ENCODE data around the gene GRB10.

Gene GRB10

GRCh38 chr7:50731703-50732582 lies 50.8 kb downstream of the GRB10 start:
- H3K4me3 ChIP-seq (ENCODE audit: low read length) = no peak overlapping the region
- no peak overlapping the region for H3K9ac ChIP-seq (ENCODE audit: low read length)
- H3K9me3 ChIP-seq (ENCODE audit: control insufficient read depth, low read length) = no peaks in the 10 kb centered on the region
- H3K4me1 ChIP-seq (ENCODE audit: control insufficient read depth, insufficient read depth, low read length) = peaks cover 13% of the 10 kb centered on the region
- H3K36me3 ChIP-seq (ENCODE audit: control insufficient read depth, insufficient read depth, low read length) = no peaks in the 10 kb centered on the region
- no peaks in the 10 kb centered on the region for H3K27me3 ChIP-seq (ENCODE audit: control insufficient read depth, insufficient read depth, low read length)

GRCh38 chr7:50730446-50731400 lies 52.0 kb downstream of the GRB10 start:
- Histone ChIP-seq H3K9ac (ENCODE audit: low read length) (no peak overlapping the region), H3K4me1 (ENCODE audit: control insufficient read depth, insufficient read depth, low read length) (peaks cover 15% of the 10 kb centered on the region), H3K27me3 (ENCODE audit: control insufficient read depth, insufficient read depth, low read length) (no peaks in the 10 kb centered on the region), H3K9me3 (ENCODE audit: control insufficient read depth, low read length) (no peaks in the 10 kb centered on the region), H3K36me3 (ENCODE audit: control insufficient read depth, insufficient read depth, low read length) (no peaks in the 10 kb centered on the region), H3K4me3 (ENCODE audit: low read length) (no peak overlapping the region)

GRCh38 chr7:50729962-50730361 lies 52.7 kb downstream of the GRB10 start:
- Histone ChIP-seq H3K4me3 (ENCODE audit: low read length) (no peak overlapping the region), H3K9me3 (ENCODE audit: control insufficient read depth, low read length) (no peaks in the 10 kb centered on the region), H3K27me3 (ENCODE audit: control insufficient read depth, insufficient read depth, low read length) (no peaks in the 10 kb centered on the region), H3K9ac (ENCODE audit: low read length) (no peak overlapping the region), H3K4me1 (ENCODE audit: control insufficient read depth, insufficient read depth, low read length) (peaks cover 15% of the 10 kb centered on the region), H3K36me3 (ENCODE audit: control insufficient read depth, insufficient read depth, low read length) (no peaks in the 10 kb centered on the region)

GRCh38 chr7:50728184-50728583 lies 54.5 kb downstream of the GRB10 start:
- H3K36me3 ChIP-seq (ENCODE audit: control insufficient read depth, insufficient read depth, low read length) = no peaks in the 10 kb centered on the region
- H3K27me3 ChIP-seq (ENCODE audit: control insufficient read depth, insufficient read depth, low read length) = no peaks in the 10 kb centered on the region
- H3K4me3 ChIP-seq (ENCODE audit: low read length) = no peak overlapping the region
- no peak overlapping the region for H3K9ac ChIP-seq (ENCODE audit: low read length)
- H3K4me1 ChIP-seq (ENCODE audit: control insufficient read depth, insufficient read depth, low read length) = peaks cover 7% of the 10 kb centered on the region
- no peaks in the 10 kb centered on the region for H3K9me3 ChIP-seq (ENCODE audit: control insufficient read depth, low read length)

GRCh38 chr7:50727711-50728110 lies 55.0 kb downstream of the GRB10 start:
- H3K9me3 ChIP-seq (ENCODE audit: control insufficient read depth, low read length) = no peaks in the 10 kb centered on the region
- H3K4me1 ChIP-seq (ENCODE audit: control insufficient read depth, insufficient read depth, low read length) = peaks cover 5% of the 10 kb centered on the region
- H3K27me3 ChIP-seq (ENCODE audit: control insufficient read depth, insufficient read depth, low read length) = no peaks in the 10 kb centered on the region
- no peak overlapping the region for H3K9ac ChIP-seq (ENCODE audit: low read length)
- no peaks in the 10 kb centered on the region for H3K36me3 ChIP-seq (ENCODE audit: control insufficient read depth, insufficient read depth, low read length)
- H3K4me3 ChIP-seq (ENCODE audit: low read length) = no peak overlapping the region

GRCh38 chr7:50727072-50727471 lies 55.6 kb downstream of the GRB10 start:
- Histone ChIP-seq H3K27me3 (ENCODE audit: control insufficient read depth, insufficient read depth, low read length) (no peaks in the 10 kb centered on the region), H3K36me3 (ENCODE audit: control insufficient read depth, insufficient read depth, low read length) (no peaks in the 10 kb centered on the region), H3K9ac (ENCODE audit: low read length) (no peak overlapping the region), H3K9me3 (ENCODE audit: control insufficient read depth, low read length) (no peaks in the 10 kb centered on the region), H3K4me1 (ENCODE audit: control insufficient read depth, insufficient read depth, low read length) (peaks cover 8% of the 10 kb centered on the region), H3K4me3 (ENCODE audit: low read length) (no peak overlapping the region)

GRCh38 chr7:50725774-50726173 lies 56.9 kb downstream of the GRB10 start:
- Histone ChIP-seq H3K4me1 (ENCODE audit: control insufficient read depth, insufficient read depth, low read length) (peaks cover 16% of the 10 kb centered on the region), H3K4me3 (ENCODE audit: low read length) (no peak overlapping the region)

GRCh38 chr7:50724526-50725520 lies 57.9 kb downstream of the GRB10 start:
- Histone ChIP-seq H3K4me1 (ENCODE audit: control insufficient read depth, insufficient read depth, low read length) (peaks cover 22% of the 10 kb centered on the region), H3K36me3 (ENCODE audit: control insufficient read depth, insufficient read depth, low read length) (no peaks in the 10 kb centered on the region), H3K9me3 (ENCODE audit: control insufficient read depth, low read length) (no peaks in the 10 kb centered on the region), H3K4me3 (ENCODE audit: low read length) (no peak overlapping the region), H3K9ac (ENCODE audit: low read length) (no peak overlapping the region), H3K27me3 (ENCODE audit: control insufficient read depth, insufficient read depth, low read length) (no peaks in the 10 kb centered on the region)

More at GRCh38 chr7:50725774-50726173, 56.9 kb downstream of the GRB10 start:
- Histone ChIP-seq H3K9me3 (ENCODE audit: control insufficient read depth, low read length) (no peaks in the 10 kb centered on the region), H3K9ac (ENCODE audit: low read length) (no peak overlapping the region), H3K36me3 (ENCODE audit: control insufficient read depth, insufficient read depth, low read length) (no peaks in the 10 kb centered on the region), H3K27me3 (ENCODE audit: control insufficient read depth, insufficient read depth, low read length) (no peaks in the 10 kb centered on the region)

GRCh38 chr7:50723888-50724287 lies 58.8 kb downstream of the GRB10 start:
- no peaks in the 10 kb centered on the region for H3K36me3 ChIP-seq (ENCODE audit: control insufficient read depth, insufficient read depth, low read length)
- no peak overlapping the region for H3K4me3 ChIP-seq (ENCODE audit: low read length)
- H3K4me1 ChIP-seq (ENCODE audit: control insufficient read depth, insufficient read depth, low read length) = peaks cover 28% of the 10 kb centered on the region
- H3K9me3 ChIP-seq (ENCODE audit: control insufficient read depth, low read length) = no peaks in the 10 kb centered on the region
- no peaks in the 10 kb centered on the region for H3K27me3 ChIP-seq (ENCODE audit: control insufficient read depth, insufficient read depth, low read length)
- no peak overlapping the region for H3K9ac ChIP-seq (ENCODE audit: low read length)

GRCh38 chr7:50723173-50723572 lies 59.5 kb downstream of the GRB10 start:
- H3K4me1 ChIP-seq (ENCODE audit: control insufficient read depth, insufficient read depth, low read length) = peaks cover 35% of the 10 kb centered on the region
- H3K9ac ChIP-seq (ENCODE audit: low read length) = no peak overlapping the region
- H3K4me3 ChIP-seq (ENCODE audit: low read length) = no peak overlapping the region
- no peaks in the 10 kb centered on the region for H3K9me3 ChIP-seq (ENCODE audit: control insufficient read depth, low read length)
- no peaks in the 10 kb centered on the region for H3K27me3 ChIP-seq (ENCODE audit: control insufficient read depth, insufficient read depth, low read length)
- H3K36me3 ChIP-seq (ENCODE audit: control insufficient read depth, insufficient read depth, low read length) = no peaks in the 10 kb centered on the region

GRCh38 chr7:50721661-50722259 lies 60.9 kb downstream of the GRB10 start:
- Histone ChIP-seq H3K36me3 (ENCODE audit: control insufficient read depth, insufficient read depth, low read length) (no peaks in the 10 kb centered on the region), H3K9me3 (ENCODE audit: control insufficient read depth, low read length) (no peaks in the 10 kb centered on the region), H3K4me1 (ENCODE audit: control insufficient read depth, insufficient read depth, low read length) (peaks cover 41% of the 10 kb centered on the region), H3K9ac (ENCODE audit: low read length) (no peak overlapping the region), H3K4me3 (ENCODE audit: low read length) (no peak overlapping the region), H3K27me3 (ENCODE audit: control insufficient read depth, insufficient read depth, low read length) (no peaks in the 10 kb centered on the region)

All from mucosa of stomach (tissue), 1 donor.